NCI-H146 treated with DMSO at 0.1 percent for 48 hours (cell line): ENCODE results near the gene PPP2R2D.
"Not testable (repeated sequence)": the region's sequence is repeated elsewhere in the genome, so short reads cannot be mapped to it uniquely, and the experiment has no call there.

Experiments used
- DNase-seq: peaks from one replicate; lab custom pipeline; 2025; ENCODE audit not compliant: unreplicated experiment; lab: John Stamatoyannopoulos, UW

The PPP2R2D gene

GRCh38 chr10:131946321-131946751, 45.5 kb downstream of the PPP2R2D start:
- no peak for DNase-seq

GRCh38 chr10:131946880-131947279, 46.1 kb downstream of the PPP2R2D start:
- no peak for DNase-seq

GRCh38 chr10:131947631-131948347, 47.0 kb downstream of the PPP2R2D start:
- no peak for DNase-seq

- no peak for DNase-seq
These were observed 47.7 kb downstream of the PPP2R2D start for GRCh38 chr10:131948501-131948900.

GRCh38 chr10:131949041-131949862, 48.4 kb downstream of the PPP2R2D start:
- DNase-seq, result no peak

- DNase-seq, result not testable (repeated sequence)
These were observed 49.1 kb downstream of the PPP2R2D start for GRCh38 chr10:131949908-131950307.

GRCh38 chr10:131954356-131954965, 53.7 kb downstream of the PPP2R2D start:
- DNase-seq, result no peak

GRCh38 chr10:131955591-131956340, 55.0 kb downstream of the PPP2R2D start:
- no peak for DNase-seq

GRCh38 chr10:131959841-131960240, 59.0 kb downstream of the PPP2R2D start:
- DNase-seq, result no peak

GRCh38 chr10:131960631-131961046, 59.8 kb downstream of the PPP2R2D start:
- no peak for DNase-seq

- no peak for DNase-seq
These were observed 60.4 kb downstream of the PPP2R2D start for GRCh38 chr10:131961047-131961776.

- DNase-seq, result no peak
These were observed 61.2 kb downstream of the PPP2R2D start for GRCh38 chr10:131961777-131962662.

- no peak for DNase-seq
These were observed 62.5 kb downstream of the PPP2R2D start for GRCh38 chr10:131963350-131963749.

GRCh38 chr10:131963811-131964210, 63.0 kb downstream of the PPP2R2D start:
- DNase-seq, result no peak

GRCh38 chr10:131964298-131964697, 63.5 kb downstream of the PPP2R2D start:
- no peak for DNase-seq

- no peak for DNase-seq
These were observed 68.1 kb downstream of the PPP2R2D start for GRCh38 chr10:131968949-131969348.

GRCh38 chr10:131970946-131971345, 70.1 kb downstream of the PPP2R2D start:
- no peak for DNase-seq

- DNase-seq, result no peak
These were observed 70.8 kb downstream of the PPP2R2D start for GRCh38 chr10:131971591-131971990.

- no peak for DNase-seq
These were observed 71.8 kb downstream of the PPP2R2D start for GRCh38 chr10:131972474-131973071.
